Kidney tubule cell (primary cell): ENCODE measurements around the gene SIDT1.

Experiments used
- DNase-seq: peaks from one replicate; pipeline ENCODE4 v3.0.0-alpha.2; 2018; ENCODE audit warnings: low spot score

Gene SIDT1

GRCh38 chr3:113546414-113546893 is 14.1 kb downstream of the SIDT1 start:
- no peak for DNase-seq

- DNase-seq, result no peak
These were observed 16.1 kb downstream of the SIDT1 start for GRCh38 chr3:113548501-113548900.

GRCh38 chr3:113551820-113552219 is 19.5 kb downstream of the SIDT1 start:
- DNase-seq, result no peak

- no peak for DNase-seq
These were observed 20.5 kb downstream of the SIDT1 start for GRCh38 chr3:113552851-113553250.

- DNase-seq, result no peak
These were observed 22.8 kb downstream of the SIDT1 start for GRCh38 chr3:113555138-113555537.

- DNase-seq, result no peak
These were observed 24.1 kb downstream of the SIDT1 start for GRCh38 chr3:113556316-113556945.

GRCh38 chr3:113556946-113557335 is 24.6 kb downstream of the SIDT1 start:
- no peak for DNase-seq

- peak; percentile 88 for DNase-seq
These were observed 25.0 kb downstream of the SIDT1 start for GRCh38 chr3:113557374-113557773.

- no peak for DNase-seq
These were observed 26.7 kb downstream of the SIDT1 start for GRCh38 chr3:113559009-113559408.

GRCh38 chr3:113560271-113560670 is 27.9 kb downstream of the SIDT1 start:
- DNase-seq, result no peak

- DNase-seq, result peak; percentile 33
These were observed 28.7 kb downstream of the SIDT1 start for GRCh38 chr3:113560831-113561623.

- DNase-seq, result no peak
These were observed 33.2 kb downstream of the SIDT1 start for GRCh38 chr3:113565555-113565954.

GRCh38 chr3:113570158-113570557 is 37.8 kb downstream of the SIDT1 start:
- no peak for DNase-seq

GRCh38 chr3:113571360-113571759 is 39.0 kb downstream of the SIDT1 start:
- no peak for DNase-seq

- no peak for DNase-seq
These were observed 41.4 kb downstream of the SIDT1 start for GRCh38 chr3:113573728-113574127.

GRCh38 chr3:113574213-113574612 is 41.9 kb downstream of the SIDT1 start:
- no peak for DNase-seq

GRCh38 chr3:113575206-113575605 is 42.9 kb downstream of the SIDT1 start:
- DNase-seq, result no peak

GRCh38 chr3:113585228-113585627 is 52.9 kb downstream of the SIDT1 start:
- DNase-seq, result no peak

GRCh38 chr3:113585720-113586119 is 53.4 kb downstream of the SIDT1 start:
- DNase-seq, result no peak

- no peak for DNase-seq
These were observed 56.5 kb downstream of the SIDT1 start for GRCh38 chr3:113588806-113589205.

- DNase-seq, result no peak
These were observed 57.6 kb downstream of the SIDT1 start for GRCh38 chr3:113589971-113590370.

GRCh38 chr3:113590983-113591382 is 58.6 kb downstream of the SIDT1 start:
- DNase-seq, result no peak

GRCh38 chr3:113594066-113594465 is 61.7 kb downstream of the SIDT1 start:
- DNase-seq, result no peak
